Measurements from ENCODE around the gene ICE1. TPM values are rescaled to one million over a fixed set of nuclear protein-coding genes. Genes with fewer than 3 reads are reported as not detected.

Gene ICE1
- total and polyA plus RNA-seq, 2 of the 4 experiments (the other 2 are of a cell fraction): 9.0 to 18.5 TPM

DNA sequence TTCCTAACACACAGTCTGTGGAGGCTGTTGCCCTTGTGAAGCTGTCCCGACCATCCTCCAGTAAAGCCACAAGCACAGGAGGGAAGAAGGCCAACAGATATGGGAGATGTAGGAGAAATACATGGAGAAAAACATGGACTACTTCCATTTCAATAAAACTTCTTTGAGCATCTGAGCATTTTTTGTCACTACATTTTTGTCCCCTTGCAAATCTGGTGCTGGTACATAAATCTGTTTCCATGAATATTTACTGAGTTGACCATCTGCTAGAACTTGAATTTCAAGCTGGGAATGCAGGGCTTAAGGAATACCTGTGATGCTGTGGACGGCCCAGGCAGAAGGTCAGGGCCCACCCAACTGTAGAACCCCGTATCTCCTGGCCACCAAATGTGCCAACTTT, 43.9 kb upstream of the ICE1 start:
- Histone ChIP-seq H4K20me1 (ENCODE audit: insufficient read depth, low read length) (no peaks in the 10 kb centered on the region), H3K14ac (replicated peaks; ENCODE audit: low read depth, low read length) (no peak overlapping the region), H2BK120ac (ENCODE audit: low read depth, low read length) (no peak overlapping the region), H2AK9ac (replicated peaks; ENCODE audit: low read depth, low read length, poor library complexity) (no peak overlapping the region), H3K27me3 (ENCODE audit: control insufficient read depth, insufficient read depth, low read length) (no peaks in the 10 kb centered on the region), H3K18ac (ENCODE audit: low read depth, low read length) (no peak overlapping the region), H3K9ac (ENCODE audit: low read depth, low read length) (no peak overlapping the region), H2BK20ac (ENCODE audit: low read depth, low read length) (no peak overlapping the region), H3K23ac (ENCODE audit: low read depth, low read length) (no peak overlapping the region), H3K56ac (ENCODE audit: extremely low read depth, insufficient read depth, low read length) (no peak overlapping the region), H3K27ac (ENCODE audit: insufficient read depth, low read length) (no peak overlapping the region), H4K5ac (ENCODE audit: low read depth, low read length) (no peak overlapping the region), H3K9me3 (ENCODE audit: control insufficient read depth, insufficient read depth, low read length) (no peaks in the 10 kb centered on the region), H2AK5ac (ENCODE audit: low read depth, low read length) (no peak overlapping the region), H2BK15ac (ENCODE audit: low read depth, low read length) (no peak overlapping the region), H3K4me2 (ENCODE audit: low read depth, low read length) (no peak overlapping the region), H3K4ac (ENCODE audit: low read depth, low read length) (no peak overlapping the region), H2BK5ac (ENCODE audit: low read depth, low read length, poor library complexity, severe bottlenecking) (no peak overlapping the region), H3K4me1 (ENCODE audit: control insufficient read depth, insufficient read depth, low read length) (no peaks in the 10 kb centered on the region), H3K9me1 (ENCODE audit: insufficient read depth, low read length) (no peaks in the 10 kb centered on the region), H4K8ac (ENCODE audit: low read depth in 2 of 2, low read length in 2 of 2) (no peak overlapping the region), H3K79me1 (ENCODE audit: low read depth in 1 of 2, low read length in 2 of 2) (no peaks in the 10 kb centered on the region), H3K4me3 (ENCODE audit: insufficient read depth, low read depth, low read length) (no peak overlapping the region), H3K36me3 (ENCODE audit: control insufficient read depth, insufficient read depth, low read length) (no peaks in the 10 kb centered on the region), H4K91ac (ENCODE audit: insufficient read depth, low read depth, low read length) (no peak overlapping the region), H2AFZ (replicated peaks; ENCODE audit: low read length, poor library complexity) (no peak overlapping the region)
- DNase-seq (no peak), ATAC-seq (ENCODE audit: low read depth) (no peak)
- POLR2A ChIA-PET (ENCODE audit: unreplicated experiment): no interaction called here
- CTCF ChIA-PET: no interaction called here
- intact Hi-C loops (cut with micrococcal nuclease): no loop called here
- BruUV-seq (replicated peaks): no TSS peak
- no CpG with 5 or more reads among the region's 3 CpGs for WGBS, 2 experiments (ENCODE audit: extremely low coverage in 2 of 2, insufficient read length in 1 of 2)
- dilution Hi-C loops (cut with HindIII; ENCODE audit: low sequenced_read_pairs, unreplicated experiment): no loop called here
- TF ChIP-seq CHD1 (IDR thresholded peaks at IDR 0.05; ENCODE audit: low read depth, low read length) (no peak), SMC3 (IDR thresholded peaks at IDR 0.05; ENCODE audit: low read depth, low read length) (no peak), RAD21 (IDR thresholded peaks at IDR 0.05; ENCODE audit: low read length) (no peak), RCOR1 (IDR thresholded peaks at IDR 0.05; ENCODE audit: insufficient replicate concordance, low read length) (no peak), RFX5 (IDR thresholded peaks at IDR 0.05; ENCODE audit: low read depth, low read length) (no peak), NFE2L2 (IDR thresholded peaks at IDR 0.05; ENCODE audit: low read depth, low read length) (no peak)
- TF ChIP-seq, protein P1, sequence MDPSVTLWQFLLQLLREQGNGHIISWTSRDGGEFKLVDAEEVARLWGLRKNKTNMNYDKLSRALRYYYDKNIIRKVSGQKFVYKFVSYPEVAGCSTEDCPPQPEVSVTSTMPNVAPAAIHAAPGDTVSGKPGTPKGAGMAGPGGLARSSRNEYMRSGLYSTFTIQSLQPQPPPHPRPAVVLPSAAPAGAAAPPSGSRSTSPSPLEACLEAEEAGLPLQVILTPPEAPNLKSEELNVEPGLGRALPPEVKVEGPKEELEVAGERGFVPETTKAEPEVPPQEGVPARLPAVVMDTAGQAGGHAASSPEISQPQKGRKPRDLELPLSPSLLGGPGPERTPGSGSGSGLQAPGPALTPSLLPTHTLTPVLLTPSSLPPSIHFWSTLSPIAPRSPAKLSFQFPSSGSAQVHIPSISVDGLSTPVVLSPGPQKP (IDR thresholded peaks at IDR 0.05; ENCODE audit: borderline replicate concordance, low read depth, low read length): no peak
- TF ChIP-seq, protein P2, sequence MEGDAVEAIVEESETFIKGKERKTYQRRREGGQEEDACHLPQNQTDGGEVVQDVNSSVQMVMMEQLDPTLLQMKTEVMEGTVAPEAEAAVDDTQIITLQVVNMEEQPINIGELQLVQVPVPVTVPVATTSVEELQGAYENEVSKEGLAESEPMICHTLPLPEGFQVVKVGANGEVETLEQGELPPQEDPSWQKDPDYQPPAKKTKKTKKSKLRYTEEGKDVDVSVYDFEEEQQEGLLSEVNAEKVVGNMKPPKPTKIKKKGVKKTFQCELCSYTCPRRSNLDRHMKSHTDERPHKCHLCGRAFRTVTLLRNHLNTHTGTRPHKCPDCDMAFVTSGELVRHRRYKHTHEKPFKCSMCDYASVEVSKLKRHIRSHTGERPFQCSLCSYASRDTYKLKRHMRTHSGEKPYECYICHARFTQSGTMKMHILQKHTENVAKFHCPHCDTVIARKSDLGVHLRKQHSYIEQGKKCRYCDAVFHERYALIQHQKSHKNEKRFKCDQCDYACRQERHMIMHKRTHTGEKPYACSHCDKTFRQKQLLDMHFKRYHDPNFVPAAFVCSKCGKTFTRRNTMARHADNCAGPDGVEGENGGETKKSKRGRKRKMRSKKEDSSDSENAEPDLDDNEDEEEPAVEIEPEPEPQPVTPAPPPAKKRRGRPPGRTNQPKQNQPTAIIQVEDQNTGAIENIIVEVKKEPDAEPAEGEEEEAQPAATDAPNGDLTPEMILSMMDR (conservative IDR thresholded peaks at IDR 0.05; ENCODE audit: low read depth, low read length): no peak
- in situ Hi-C loops (cut with MboI; ENCODE audit: low sequenced_read_pairs): no loop called here
